CD14-positive monocyte (primary cell): ENCODE results near the gene TTF1. TPM values are rescaled to one million over a fixed set of nuclear protein-coding genes. Genes with fewer than 3 reads are reported as not detected.

Source experiments
- DNase-seq, 3 donors: peaks; one replicate each; pipeline ENCODE4 v3.0.0-alpha.2; 2011 to 2022
- H2AFZ ChIP-seq: 2 replicates; pipeline ENCODE4 v1.6.0; 2012; ENCODE audit warnings: mild to moderate bottlenecking, low read depth, low read length, inconsistent platforms; ENCODE audit not compliant: insufficient read depth, poor library complexity, severe bottlenecking
- H3K27ac ChIP-seq, 2 donors: 1 replicate in 1 of 2; 2 replicates in 1 of 2; pipeline ENCODE4 v1.5.1; 2012 to 2013; ENCODE audit warnings: low read length in 2 of 2, control low read depth in 1 of 2, inconsistent platforms in 1 of 2, low read depth in 1 of 2, mild to moderate bottlenecking in 1 of 2
- H3K27me3 ChIP-seq, 2 donors: one replicate each; pipeline versions ENCODE4 v1.6.0 to v1.6.1; 2011 to 2013; ENCODE audit warnings: low read length in 2 of 2; ENCODE audit not compliant: control insufficient read depth in 2 of 2, insufficient read depth in 2 of 2
- H3K36me3 ChIP-seq, 2 donors: replicated peaks in 1 of 2; 1 replicate in 1 of 2; 2 replicates in 1 of 2; pipeline versions ENCODE4 v1.5.1 to v1.6.1; 2012 to 2013; ENCODE audit warnings: low read length in 2 of 2, control low read depth in 1 of 2, inconsistent platforms in 1 of 2, mild to moderate bottlenecking in 1 of 2; ENCODE audit not compliant: insufficient read depth in 2 of 2, control insufficient read depth in 1 of 2
- H3K4me1 ChIP-seq, 2 donors: 1 replicate in 1 of 2; 2 replicates in 1 of 2; pipeline versions ENCODE4 v1.5.1 to v1.6.1; 2012 to 2013; ENCODE audit warnings: low read length in 2 of 2, control low read depth in 1 of 2, inconsistent platforms in 1 of 2, mild to moderate bottlenecking in 1 of 2, moderate library complexity in 1 of 2; ENCODE audit not compliant: insufficient read depth in 2 of 2, control insufficient read depth in 1 of 2
- H3K4me2 ChIP-seq: replicated peaks from 2 replicates; pipeline ENCODE3; 2012; ENCODE audit warnings: low read length, moderate library complexity, mild to moderate bottlenecking; ENCODE audit not compliant: poor library complexity, severe bottlenecking; ENCODE audit errors: extremely low read depth
- H3K4me3 ChIP-seq, 3 experiments: fragments of 200-600 bp in 1 of 3; sonication (generic) in 1 of 3; replicated peaks in 1 of 3; 1 replicate in 2 of 3; 2 replicates in 1 of 3; pipeline ENCODE4 v1.5.1; 2011 to 2013; ENCODE audit warnings: low read length in 3 of 3, mild to moderate bottlenecking in 3 of 3, control low read depth in 2 of 3, low read depth in 2 of 3, inconsistent platforms in 1 of 3, moderate library complexity in 1 of 3
- H3K79me2 ChIP-seq: 2 replicates; pipeline ENCODE4 v1.6.0; 2012; ENCODE audit warnings: mild to moderate bottlenecking, control low read depth, inconsistent platforms, low read length, moderate library complexity; ENCODE audit not compliant: insufficient read depth
- H3K9ac ChIP-seq: 2 replicates; pipeline ENCODE4 v1.6.0; 2017; ENCODE audit warnings: low read length, mild to moderate bottlenecking; ENCODE audit not compliant: insufficient read depth, poor library complexity, severe bottlenecking
- H3K9me3 ChIP-seq, 2 donors: replicated peaks in 1 of 2; 1 replicate in 1 of 2; 2 replicates in 1 of 2; pipeline versions ENCODE4 v1.5.1 to v1.6.1; 2012 to 2013; ENCODE audit warnings: low read length in 2 of 2, control low read depth in 1 of 2; ENCODE audit not compliant: control insufficient read depth in 1 of 2, insufficient read depth in 1 of 2
- H4K20me1 ChIP-seq: 2 replicates; pipeline ENCODE4 v1.6.0; 2012; ENCODE audit warnings: mild to moderate bottlenecking, low read length, control low read depth, moderate library complexity; ENCODE audit not compliant: insufficient read depth
- H3K27ac Mint-ChIP-seq, 7 donors: one replicate each; pipeline ENCODE4 v1.8.0; 2020; ENCODE audit warnings: mild to moderate bottlenecking in 7 of 7, mixed read lengths in 7 of 7, moderate library complexity in 6 of 7, inconsistent platforms in 2 of 7
- H3K27me3 Mint-ChIP-seq, 3 donors: one replicate each; pipeline ENCODE4 v1.8.0; 2021 to 2022; ENCODE audit warnings: low read depth in 3 of 3, mild to moderate bottlenecking in 3 of 3, mixed read lengths in 3 of 3, moderate library complexity in 3 of 3, inconsistent platforms in 1 of 3
- H3K36me3 Mint-ChIP-seq, 2 donors: one replicate each; pipeline ENCODE4 v1.8.0; 2020; ENCODE audit warnings: mixed read lengths in 2 of 2, inconsistent platforms in 1 of 2, mild to moderate bottlenecking in 1 of 2
- H3K4me1 Mint-ChIP-seq: one replicate; pipeline ENCODE4 v1.8.0; 2020; ENCODE audit warnings: mild to moderate bottlenecking, mixed read lengths
- H3K4me3 Mint-ChIP-seq, 2 donors: one replicate each; pipeline ENCODE4 v1.8.0; 2020; ENCODE audit warnings: mild to moderate bottlenecking in 2 of 2, mixed read lengths in 2 of 2, moderate library complexity in 1 of 2
- H3K9me3 Mint-ChIP-seq, 7 donors: one replicate each; pipeline ENCODE4 v1.8.0; 2020 to 2022; ENCODE audit warnings: mixed read lengths in 7 of 7, mild to moderate bottlenecking in 6 of 7, moderate library complexity in 6 of 7, inconsistent platforms in 2 of 7
- CTCF ChIP-seq: fragments of 200-600 bp; IDR thresholded peaks from one replicate; pipeline ENCODE4 v1.8.0; 2022; ENCODE audit warnings: antibody characterized with exemption, mild to moderate bottlenecking
- WGBS: methylation state at CpG from one replicate; pipeline ENCODE4 v1.1.5; 2013; ENCODE audit warnings: missing lambda C conversion rate; ENCODE audit not compliant: insufficient coverage; 5-methylcytosine and 5-hydroxymethylcytosine counted together
- intact Hi-C, 2 donors: fragments of 100-400 bp; cut with micrococcal nuclease; formaldehyde crosslinking; loops; one replicate each; pipeline versions ENCODE4 v1.15.0 to v1.15.1; 2023
- polyA plus RNA-seq, 3 donors: library from polyadenylated mRNA; depleted of rRNA in 1 of 3; unstranded in 2 of 3; stranded (reverse) in 1 of 3; fragments of 300-500 nt in 2 of 3; fragments of >200 nt in 1 of 3; fragmentation: Illumina TruSeq in 2 of 3; gene quantifications; 1 replicate in 2 of 3; 2 replicates in 1 of 3; pipeline ENCODE4 v1.2.3, GENCODE V29; 2012 to 2021

TTF1 gene
- polyA plus RNA-seq, 3 donors = 2.2 to 5.8 (median 4.1) TPM

GRCh38 chr9:132443951-132444607 is 37.4 kb upstream of the TTF1 start:
- WGBS = 55% methylated on average over 7 of the region's 10 CpGs
- H3K36me3 ChIP-seq = no peaks in the 10 kb centered on the region

GRCh38 chr9:132441404-132441803 is 34.8 kb upstream of the TTF1 start:
- Mint-ChIP-seq H3K9me3 (peaks cover 0 to 1% (median 0%) of the 10 kb centered on the region in 7 donors), H3K36me3 (no peaks in the 10 kb centered on the region), H3K4me3 (no peak overlapping the region), H3K27me3 (peaks cover 12 to 29% (median 29%) of the 10 kb centered on the region in 3 donors), H3K4me1 (no peaks in the 10 kb centered on the region), H3K27ac (no peak overlapping the region)
- Histone ChIP-seq H3K4me2 (no peak overlapping the region), H3K36me3 (no peaks in the 10 kb centered on the region), H3K4me3 (no peak overlapping the region), H3K79me2 (no peaks in the 10 kb centered on the region), H3K9me3 (no peaks in the 10 kb centered on the region), H3K4me1 (no peaks in the 10 kb centered on the region), H3K27me3 (peaks cover 2 to 9% of the 10 kb centered on the region in 2 donors), H2AFZ (no peak overlapping the region), H4K20me1 (no peaks in the 10 kb centered on the region), H3K27ac (no peak overlapping the region), H3K9ac (no peak overlapping the region)
- 44% methylated on average over 6 of the region's 10 CpGs for WGBS
- intact Hi-C loops = no loop called here
- TF ChIP-seq CTCF = no peak
- DNase-seq = no peak

More at GRCh38 chr9:132443951-132444607, 37.4 kb upstream of the TTF1 start:
- Histone ChIP-seq H3K27me3 (peaks cover 2 to 9% of the 10 kb centered on the region in 2 donors), H3K4me1 (no peaks in the 10 kb centered on the region), H3K4me2 (no peak overlapping the region), H3K4me3 (no peak overlapping the region), H3K27ac (no peak overlapping the region), H4K20me1 (no peaks in the 10 kb centered on the region), H3K9me3 (no peaks in the 10 kb centered on the region), H3K9ac (no peak overlapping the region), H2AFZ (no peak overlapping the region), H3K79me2 (no peaks in the 10 kb centered on the region)
- Mint-ChIP-seq H3K9me3 (peaks cover 0 to 1% (median 0%) of the 10 kb centered on the region in 7 donors), H3K4me1 (no peaks in the 10 kb centered on the region), H3K36me3 (no peaks in the 10 kb centered on the region), H3K27me3 (peaks cover 19 to 26% (median 23%) of the 10 kb centered on the region in 3 donors), H3K27ac (no peak overlapping the region), H3K4me3 (no peak overlapping the region)
- DNase-seq = no peak
- intact Hi-C loops = no loop called here
- no peak for TF ChIP-seq CTCF
